T1000 (cell line): ENCODE measurements around the gene ALDH7A1.

ENCODE experiments used
- DNase-seq: peaks from one replicate; lab custom pipeline; 2025; ENCODE audit warnings: mixed read lengths; lab: John Stamatoyannopoulos, UW

ALDH7A1 gene

DNA sequence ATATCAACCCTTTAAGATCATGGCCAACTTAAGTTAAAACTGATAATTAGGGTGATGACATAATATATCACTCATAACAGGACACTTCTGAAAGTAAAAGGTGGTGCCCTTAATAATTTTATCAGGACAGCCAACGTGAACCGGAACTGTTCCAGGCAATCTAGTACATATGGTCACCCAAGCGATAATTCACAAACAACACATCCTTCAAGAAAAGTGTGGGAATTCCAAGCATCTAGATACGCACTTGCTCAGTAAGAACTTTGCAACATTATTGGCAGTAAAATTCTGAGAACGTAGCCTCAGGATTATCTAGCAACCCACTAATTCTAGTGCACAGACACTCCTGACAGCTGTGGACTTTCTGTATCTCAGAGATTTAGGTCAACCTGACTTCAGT, 85.7 kb downstream of the ALDH7A1 start:
- no peak for DNase-seq

DNA sequence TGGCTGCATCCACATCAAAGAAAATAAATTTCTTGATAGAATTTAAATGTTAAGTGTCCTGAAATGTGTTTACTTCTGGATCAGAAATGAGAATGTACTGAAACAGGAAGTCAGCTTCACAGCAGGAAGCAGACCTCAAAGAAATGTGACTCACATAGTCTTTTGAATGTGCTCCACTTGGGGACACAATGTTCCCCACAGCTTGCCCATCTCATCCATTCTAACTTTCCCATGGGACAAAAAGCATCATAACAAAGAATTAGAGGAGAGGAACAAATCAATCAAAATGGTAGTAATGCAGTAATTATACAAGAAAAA, 86.1 kb downstream of the ALDH7A1 start:
- DNase-seq: no peak

DNA sequence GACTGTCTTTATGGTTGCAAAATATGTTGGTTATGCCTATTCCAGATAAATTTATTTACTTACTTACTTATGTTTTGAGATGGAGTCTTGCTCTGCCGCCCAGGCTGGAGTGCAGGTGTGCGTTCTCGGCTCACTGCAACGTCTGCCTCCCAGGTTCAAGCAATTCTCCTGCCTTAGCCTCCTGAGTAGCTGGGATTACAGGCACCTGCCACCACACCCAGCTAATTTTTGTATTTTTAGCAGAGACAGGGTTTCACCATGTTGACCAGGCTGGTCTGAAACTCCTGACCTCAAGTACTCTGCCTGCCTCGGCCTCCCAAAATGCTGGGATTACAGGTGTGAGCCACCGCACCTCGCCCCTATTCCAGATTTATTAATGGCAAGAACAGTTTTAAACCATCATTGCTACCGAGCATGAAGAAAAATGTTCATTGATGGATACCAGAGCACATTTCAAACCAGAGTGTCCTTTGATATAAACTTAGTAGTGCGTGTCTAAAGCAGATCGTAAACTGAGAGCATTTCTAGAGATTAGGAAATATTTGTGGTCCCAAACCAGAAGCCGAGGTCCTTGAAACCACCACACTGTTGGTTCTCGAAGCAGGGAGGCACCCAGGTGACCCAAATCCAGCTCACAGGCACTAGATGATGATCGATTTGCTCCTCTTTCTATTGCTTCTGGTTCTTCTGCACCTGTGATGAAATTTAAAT, 86.6 kb downstream of the ALDH7A1 start:
- DNase-seq: no peak

DNA sequence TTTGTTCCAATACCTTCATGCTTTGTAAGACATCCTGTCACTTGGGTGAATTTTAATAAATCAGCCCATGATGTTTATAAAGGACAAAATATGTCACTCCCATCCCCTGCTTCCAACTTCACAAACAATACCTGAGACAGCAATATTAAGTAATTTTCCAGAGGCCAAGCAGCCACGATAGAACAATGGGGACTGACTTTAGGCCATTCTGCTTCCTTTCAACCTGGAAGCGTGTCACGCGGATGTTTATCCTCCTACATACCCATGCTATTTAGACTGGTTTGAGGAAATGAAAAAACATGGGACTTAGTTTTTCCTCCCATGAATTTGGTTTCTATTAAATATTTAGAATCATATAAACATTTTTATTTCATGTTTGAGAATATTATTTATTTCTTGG, 88.9 kb downstream of the ALDH7A1 start:
- DNase-seq: no peak

DNA sequence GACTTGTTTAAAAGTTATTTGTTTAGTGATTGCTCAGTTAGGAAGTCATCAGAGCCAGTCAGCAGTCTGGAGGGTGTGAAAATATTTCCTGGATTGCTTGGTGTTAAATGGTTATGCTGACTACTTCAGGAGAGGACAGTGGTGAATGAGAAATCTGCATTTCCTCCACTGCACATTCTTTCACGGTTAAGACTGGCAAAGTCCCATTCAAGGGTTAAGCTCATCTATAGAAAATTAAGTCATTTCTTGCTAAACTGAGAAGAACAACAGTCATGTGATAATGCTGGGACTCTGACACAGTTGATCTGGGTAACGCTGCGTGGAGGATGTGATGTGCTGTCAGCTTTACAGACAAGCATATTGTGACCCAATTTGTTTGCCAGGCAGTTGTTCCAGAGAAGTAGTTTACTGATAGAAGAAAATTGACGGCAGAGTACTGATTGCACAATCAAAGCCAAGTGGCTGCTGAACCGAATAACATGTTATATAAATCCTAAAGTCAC, 91.4 kb downstream of the ALDH7A1 start:
- DNase-seq: no peak

DNA sequence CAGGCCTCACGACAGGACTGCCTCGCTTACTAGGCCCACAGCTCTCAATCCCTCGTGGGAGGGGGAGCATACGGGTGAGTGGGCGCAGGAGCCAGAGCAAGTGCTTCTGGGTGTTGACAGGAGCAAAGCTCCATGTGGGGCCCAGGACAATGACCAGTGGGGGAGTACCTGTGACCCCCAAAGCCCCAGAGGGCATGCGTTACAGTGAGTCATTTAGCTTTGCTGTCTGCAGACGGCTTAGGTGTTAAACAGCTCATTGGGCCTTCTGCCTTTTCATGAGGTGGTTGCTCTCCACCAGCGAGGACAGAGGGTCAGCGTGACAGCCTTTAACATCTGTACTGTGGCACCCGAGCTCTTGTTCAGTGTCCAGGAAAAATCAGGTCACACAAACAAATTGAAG, 93.6 kb downstream of the ALDH7A1 start:
- DNase-seq: no peak

DNA sequence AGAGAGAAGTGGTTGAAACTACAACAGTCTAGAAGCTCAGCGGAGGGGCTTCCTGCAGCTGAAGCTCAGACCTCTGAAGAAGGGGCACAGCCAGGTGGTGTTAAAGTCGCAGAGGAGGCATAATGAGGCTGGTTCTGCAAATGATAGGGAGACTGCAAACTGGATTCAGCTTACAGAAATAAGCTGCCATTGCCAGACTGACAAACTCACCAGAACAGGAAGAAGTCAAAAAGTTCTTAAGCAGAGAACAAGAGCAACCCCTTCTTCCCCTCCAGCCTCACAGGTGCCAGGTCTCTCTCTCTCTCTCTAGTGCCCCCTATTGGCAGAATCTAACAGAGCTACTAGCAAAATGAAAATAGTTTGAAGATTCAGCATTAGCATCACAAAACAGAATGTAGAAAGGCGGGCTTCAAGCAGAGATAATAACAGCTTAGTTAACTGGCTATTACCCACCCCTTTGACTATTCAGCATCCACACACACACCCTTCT, 95.1 kb downstream of the ALDH7A1 start:
- DNase-seq: no peak

DNA sequence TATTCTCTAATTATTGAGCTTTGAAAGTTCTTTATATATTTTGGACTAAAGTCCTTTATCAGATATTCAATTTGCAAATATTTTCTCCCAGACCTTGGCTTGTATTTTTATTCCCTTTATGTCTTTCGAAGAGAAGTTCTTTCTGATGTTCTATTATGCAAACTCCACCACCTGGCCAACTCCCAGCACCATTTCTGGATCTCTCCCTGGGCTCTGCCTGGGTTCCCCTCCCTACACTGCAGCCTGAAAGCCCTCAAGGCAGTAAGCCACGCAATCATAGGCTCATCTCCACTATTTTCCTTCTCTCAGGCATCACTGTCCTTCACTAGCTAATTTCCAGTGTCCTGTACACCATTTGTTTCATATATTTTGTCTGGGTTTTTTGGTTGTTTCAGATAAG, 95.7 kb downstream of the ALDH7A1 start:
- DNase-seq: no peak

DNA sequence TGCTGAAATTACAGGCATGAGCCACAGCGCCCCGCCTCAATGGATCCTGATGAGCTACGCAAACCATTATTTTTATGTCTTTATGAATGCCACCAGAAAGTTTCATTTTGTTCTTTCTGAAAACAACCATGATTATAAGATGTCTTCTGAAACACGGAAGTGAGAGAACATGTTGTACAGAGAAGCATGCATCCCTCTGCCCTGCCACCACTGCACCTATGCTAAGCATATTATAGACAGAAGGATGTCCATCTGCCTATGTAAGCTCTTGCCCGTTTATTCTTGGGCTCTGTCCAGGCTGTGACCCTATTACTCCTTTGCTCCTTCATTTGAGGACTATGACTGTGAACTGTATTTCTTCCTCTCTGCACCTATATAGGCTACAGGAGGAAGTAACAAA, 97.5 kb downstream of the ALDH7A1 start:
- DNase-seq: no peak

DNA sequence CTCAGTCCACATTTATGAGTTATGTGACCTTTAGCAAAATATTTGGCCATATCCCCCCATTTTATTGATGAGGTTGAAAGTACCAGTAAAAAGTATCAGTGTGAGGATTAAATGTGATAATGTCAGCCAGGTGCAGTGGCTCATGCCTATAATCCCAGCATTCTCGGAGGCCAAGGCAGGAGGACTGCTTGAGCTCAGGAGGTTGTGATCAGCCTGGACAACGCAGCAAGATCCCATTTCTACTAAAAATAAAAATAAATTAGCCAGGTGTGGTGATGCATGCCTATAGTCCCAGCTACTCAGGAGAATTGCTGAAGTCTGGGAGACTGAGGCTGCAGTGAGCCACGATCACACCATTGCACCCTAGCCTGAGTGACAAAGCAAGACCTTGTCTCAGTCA, 100.6 kb downstream of the ALDH7A1 start:
- DNase-seq: no peak

DNA sequence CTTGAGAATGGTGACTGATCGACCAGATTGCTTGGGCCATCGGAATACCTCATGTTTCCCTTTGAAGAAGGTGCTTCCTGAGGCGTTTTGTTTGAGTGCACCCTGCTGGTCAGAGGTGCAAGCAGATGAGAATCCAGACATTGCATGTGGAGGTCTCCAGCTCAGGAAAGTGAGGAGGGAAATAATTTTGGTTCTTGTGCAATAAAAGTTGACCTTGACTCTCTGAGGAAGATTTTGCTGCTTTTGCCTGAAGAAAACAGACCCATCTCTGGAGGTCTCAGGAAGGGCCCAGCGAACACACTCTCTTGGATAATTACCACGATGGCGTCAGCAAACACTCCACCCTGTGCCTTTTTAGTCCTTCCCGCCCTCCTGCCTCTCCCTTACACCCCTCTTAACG, 102.1 kb downstream of the ALDH7A1 start:
- DNase-seq: no peak

DNA sequence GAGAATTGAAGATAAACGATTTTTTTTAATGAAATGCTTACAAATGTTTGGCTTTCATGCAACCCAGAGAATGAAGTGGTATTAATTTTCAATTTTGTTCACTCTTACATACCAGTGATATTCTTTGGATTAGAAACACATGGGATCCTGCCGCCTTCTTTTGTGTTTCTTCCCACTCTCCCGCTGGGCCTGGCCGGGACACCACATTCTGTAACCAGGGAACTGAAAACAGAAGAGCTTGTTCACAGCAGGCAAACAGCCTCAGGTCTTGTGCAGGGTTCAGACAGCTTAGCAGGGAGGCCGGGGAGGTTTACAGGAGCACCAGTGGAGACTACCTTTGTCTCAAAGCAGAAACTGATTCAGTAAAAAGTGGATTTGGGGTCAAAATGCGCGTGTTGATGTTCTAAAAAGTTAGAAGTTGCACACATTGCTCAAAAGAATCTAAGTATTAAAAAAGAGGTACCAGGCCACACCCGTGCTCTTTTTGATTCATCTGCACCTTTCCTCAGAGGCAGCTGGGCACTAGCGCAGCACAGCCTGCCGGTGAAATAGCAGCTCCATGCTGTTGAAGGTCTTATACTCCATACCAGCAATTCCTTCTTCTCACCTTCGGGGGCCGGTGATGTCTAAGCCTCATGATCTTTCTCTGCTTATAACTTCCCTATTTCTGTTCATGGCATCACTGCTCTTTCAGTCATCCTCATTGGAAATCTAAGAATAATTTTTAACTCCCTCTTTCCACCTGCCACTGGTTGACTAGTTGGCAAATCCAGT, 104.7 kb downstream of the ALDH7A1 start:
- no peak for DNase-seq

DNA sequence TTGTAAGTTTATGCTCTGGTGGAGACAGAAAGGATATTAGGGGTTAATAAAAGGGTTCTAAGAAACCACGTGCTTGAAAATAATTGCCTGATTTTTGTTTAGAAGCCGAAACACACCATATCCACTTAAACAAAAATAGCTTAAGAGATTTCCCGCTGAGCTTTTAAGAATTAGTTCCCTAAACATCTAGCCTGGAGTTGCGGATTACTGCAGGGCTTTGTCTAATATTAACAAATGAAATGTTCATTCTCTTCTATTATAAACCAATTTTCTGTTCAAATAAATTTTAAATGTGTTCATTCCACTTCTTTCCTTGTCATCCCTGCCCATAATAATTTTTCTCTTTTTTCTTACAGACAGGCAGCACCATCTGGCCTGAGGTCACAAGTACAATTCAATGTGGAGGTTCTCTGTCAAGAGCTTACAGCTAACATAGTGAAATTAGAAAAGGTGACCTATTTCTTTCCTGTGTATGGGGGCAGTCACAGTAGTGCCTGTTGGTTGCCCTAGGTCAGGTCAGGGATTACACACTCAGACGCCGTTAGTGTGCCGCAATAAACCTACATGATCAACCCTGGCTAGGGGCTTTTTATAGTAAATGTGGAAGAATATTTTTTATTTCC, 106.5 kb downstream of the ALDH7A1 start:
- no peak for DNase-seq

DNA sequence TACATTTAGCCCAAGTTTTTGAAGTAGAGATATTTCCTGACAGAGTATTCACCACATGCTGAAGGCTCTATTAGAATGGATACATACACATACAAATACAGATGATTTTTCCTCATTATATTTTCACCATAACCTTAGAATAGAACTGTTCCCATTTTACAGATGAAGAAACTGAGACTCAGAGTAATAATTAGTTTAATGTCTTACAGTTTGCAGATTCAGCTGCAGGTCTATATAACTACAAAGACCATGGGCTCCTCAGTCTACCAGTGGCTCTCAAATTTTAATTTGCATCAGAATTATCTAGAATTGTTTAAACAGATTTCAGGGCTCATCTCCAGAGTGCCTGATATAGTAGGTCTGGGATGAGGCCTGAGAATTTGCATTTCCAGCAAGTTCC, 107.4 kb downstream of the ALDH7A1 start:
- no peak for DNase-seq

DNA sequence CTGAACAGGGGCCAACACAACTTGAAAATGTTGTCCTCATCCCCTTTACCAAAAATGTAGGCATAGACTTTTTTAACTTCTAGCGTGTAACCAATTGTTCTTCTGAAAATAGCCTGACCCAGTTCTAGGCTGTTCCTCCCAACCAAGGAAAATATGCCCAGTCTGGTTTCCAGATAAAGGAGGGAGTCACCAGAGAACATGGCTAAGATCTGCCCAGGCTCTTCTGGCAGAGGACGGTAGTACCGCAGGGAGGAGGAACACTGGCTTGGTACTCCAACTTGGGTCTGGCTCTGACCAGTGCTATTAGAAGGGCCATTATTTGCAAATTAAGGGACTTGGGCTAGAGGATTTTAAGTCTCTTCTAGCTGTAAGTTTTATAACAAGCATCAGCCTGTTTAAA, 108.7 kb downstream of the ALDH7A1 start:
- DNase-seq: no peak

DNA sequence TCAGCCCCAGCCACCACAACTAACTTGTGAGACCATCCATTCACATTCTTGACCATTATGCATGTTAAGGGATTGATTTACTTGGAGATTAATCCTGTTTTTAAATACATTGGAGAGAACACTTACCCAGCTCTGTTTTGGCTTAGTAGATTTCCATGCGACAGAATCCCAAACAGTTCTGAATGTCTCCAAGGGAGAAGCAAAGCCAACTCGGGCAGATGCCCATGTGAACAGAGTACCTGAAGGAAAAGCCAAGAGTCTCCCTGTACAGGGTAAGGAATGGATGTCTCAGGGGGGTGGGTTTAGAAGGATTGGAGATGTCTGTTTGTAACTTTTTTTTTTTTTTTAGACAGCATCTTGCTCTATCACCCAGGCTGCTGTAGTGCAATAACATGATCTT, 110.8 kb downstream of the ALDH7A1 start:
- no peak for DNase-seq

DNA sequence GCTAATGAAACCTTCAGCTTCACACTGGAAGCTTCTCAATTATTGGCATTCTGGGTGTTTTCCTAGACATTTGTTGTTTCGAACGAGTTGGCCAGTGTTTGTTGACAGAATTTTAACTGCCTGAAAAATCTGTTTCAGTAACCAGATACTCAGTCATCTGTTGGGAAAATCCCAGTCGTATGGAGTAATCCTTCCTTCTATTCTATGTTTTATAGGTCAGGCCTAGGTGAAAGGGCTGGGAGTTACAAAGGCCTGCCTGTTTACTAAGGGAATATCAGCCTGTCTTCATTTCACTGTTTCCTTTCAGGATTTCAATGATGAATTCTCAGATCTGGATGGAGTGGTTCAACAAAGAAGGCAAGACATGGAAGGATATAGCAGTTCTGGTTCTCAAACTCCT, 111.9 kb downstream of the ALDH7A1 start:
- DNase-seq: no peak

DNA sequence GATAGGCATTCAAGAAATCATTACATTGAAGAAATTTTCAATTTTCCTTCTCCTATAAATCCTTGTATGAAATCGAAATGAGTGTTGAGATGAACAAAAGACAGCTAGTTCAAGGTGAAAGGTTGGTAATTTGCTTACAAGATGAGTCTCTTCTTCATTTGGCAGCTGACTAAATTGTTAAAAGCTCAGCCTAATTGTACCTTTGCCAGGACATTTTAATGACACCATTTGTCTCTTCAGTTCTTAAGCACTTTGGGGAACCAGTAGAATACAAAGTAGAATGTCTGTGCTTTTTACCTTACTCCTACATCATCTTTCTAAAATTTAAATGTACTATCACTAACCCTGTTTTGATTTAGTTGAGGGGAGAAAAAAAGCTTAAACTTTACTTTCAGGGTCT, 112.4 kb downstream of the ALDH7A1 start:
- DNase-seq: no peak

DNA sequence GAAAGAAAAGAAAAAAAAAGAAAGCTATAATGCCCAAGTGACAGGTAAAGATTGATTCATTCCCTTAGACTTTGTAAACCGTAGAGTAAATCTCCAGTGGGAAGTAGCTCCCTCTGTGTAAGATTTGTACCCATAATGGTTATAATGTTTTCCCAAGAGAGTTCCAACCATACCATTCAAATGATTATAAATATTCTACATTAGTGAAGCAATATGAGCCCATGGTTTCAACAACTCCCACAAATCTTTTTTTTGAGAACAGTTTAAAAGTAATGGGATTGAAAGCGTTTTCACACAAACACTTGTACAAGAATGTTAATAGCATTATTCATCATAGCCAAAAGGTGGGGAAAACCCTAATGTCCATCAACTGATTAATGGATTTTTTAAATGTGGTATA, 113.8 kb downstream of the ALDH7A1 start:
- no peak for DNase-seq
